ENCODE measurements around the gene MAP3K8. TPM values are rescaled to one million over a fixed set of nuclear protein-coding genes. Genes with fewer than 3 reads are reported as not detected.

MAP3K8 gene
- total RNA-seq, 6 experiments from 2014 or later = 1.3 to 4.2 (median 1.8) TPM

GRCh38 chr10:30413996-30414576 lies 19.9 kb upstream of the MAP3K8 start:
- H3K4me3 Mint-ChIP-seq = no peak overlapping the region
- DNase-seq = peak; percentile 71
- no peaks in the 10 kb centered on the region for H3K9me3 Mint-ChIP-seq
- no peak overlapping the region for H3K27ac Mint-ChIP-seq
- no peaks in the 10 kb centered on the region for H3K36me3 Mint-ChIP-seq (ENCODE audit: low read depth)
- H3K27me3 Mint-ChIP-seq (ENCODE audit: insufficient read depth) = peaks cover 9% of the 10 kb centered on the region
- peaks cover 5% of the 10 kb centered on the region; the same call in 1 of the 2 replicates for H3K4me1 Mint-ChIP-seq (ENCODE audit: low read depth)
- TF ChIP-seq CTCF (IDR thresholded peaks at IDR 0.05) = peak; percentile 88

GRCh38 chr10:30415593-30415992 lies 18.4 kb upstream of the MAP3K8 start:
- no peaks in the 10 kb centered on the region for H3K36me3 Mint-ChIP-seq (ENCODE audit: low read depth)

GRCh38 chr10:30417301-30417700 lies 16.7 kb upstream of the MAP3K8 start:
- Mint-ChIP-seq H3K9me3 (no peaks in the 10 kb centered on the region), H3K27me3 (ENCODE audit: insufficient read depth) (no peaks in the 10 kb centered on the region; the same call in 1 of the 2 replicates), H3K4me3 (no peak overlapping the region), H3K36me3 (ENCODE audit: low read depth) (no peaks in the 10 kb centered on the region), H3K27ac (no peak overlapping the region), H3K4me1 (ENCODE audit: low read depth) (peaks cover 6% of the 10 kb centered on the region; the same call in 1 of the 2 replicates)
- TF ChIP-seq CTCF (IDR thresholded peaks at IDR 0.05) = no peak
- DNase-seq = no peak

More at GRCh38 chr10:30415593-30415992, 18.4 kb upstream of the MAP3K8 start:
- Mint-ChIP-seq H3K4me3 (no peak overlapping the region), H3K9me3 (no peaks in the 10 kb centered on the region), H3K27me3 (ENCODE audit: insufficient read depth) (peaks cover 4% of the 10 kb centered on the region), H3K27ac (no peak overlapping the region), H3K4me1 (ENCODE audit: low read depth) (peaks cover 5% of the 10 kb centered on the region; the same call in 1 of the 2 replicates)
- DNase-seq = no peak
- no peak for TF ChIP-seq CTCF (IDR thresholded peaks at IDR 0.05)

- DNase-seq = no peak
- Mint-ChIP-seq H3K4me3 (no peak overlapping the region), H3K27me3 (ENCODE audit: insufficient read depth) (no peaks in the 10 kb centered on the region; the same call in 1 of the 2 replicates), H3K9me3 (no peaks in the 10 kb centered on the region), H3K27ac (no peak overlapping the region), H3K4me1 (ENCODE audit: low read depth) (peaks cover 27% of the 10 kb centered on the region), H3K36me3 (ENCODE audit: low read depth) (no peaks in the 10 kb centered on the region)
- no peak for TF ChIP-seq CTCF (IDR thresholded peaks at IDR 0.05)
These were observed 13.7 kb upstream of the MAP3K8 start for GRCh38 chr10:30420266-30420665.

GRCh38 chr10:30420766-30421165 lies 13.2 kb upstream of the MAP3K8 start:
- H3K27ac Mint-ChIP-seq = no peak overlapping the region
- no peak for DNase-seq
- no peaks in the 10 kb centered on the region for H3K36me3 Mint-ChIP-seq (ENCODE audit: low read depth)
- no peak overlapping the region for H3K4me3 Mint-ChIP-seq
- H3K27me3 Mint-ChIP-seq (ENCODE audit: insufficient read depth) = no peaks in the 10 kb centered on the region; the same call in 1 of the 2 replicates
- no peak for TF ChIP-seq CTCF (IDR thresholded peaks at IDR 0.05)
- no peaks in the 10 kb centered on the region for H3K9me3 Mint-ChIP-seq
- H3K4me1 Mint-ChIP-seq (ENCODE audit: low read depth) = peaks cover 27% of the 10 kb centered on the region

All from HFFc6 (cell line).